GM12878 (cell line): ENCODE data around the gene ATXN1. TPM values are rescaled to one million over a fixed set of nuclear protein-coding genes. Genes with fewer than 3 reads are reported as not detected.
"Not testable (repeated sequence)": the region's sequence is repeated elsewhere in the genome, so short reads cannot be mapped to it uniquely, and the experiment has no call there.

ENCODE experiments used
- ATAC-seq: fragments of 200-7000 bp; cut with Tn5 transposase; 3 replicates; pipeline ENCODE4 v1.9.1; 2020; ENCODE audit warnings: mild to moderate bottlenecking, moderate library complexity
- BruUV-seq: library from RNA; stranded (reverse); fragments of 400-500 nt; replicated peaks from 2 replicates; lab custom pipeline; 2021; lab: Mats Ljungman, UMichigan
- CTCF ChIA-PET: fragments of 300-600 bp; sonication (Branson Sonifier 250); formaldehyde crosslinking; extraction: SDS; loops from one replicate; lab custom pipeline; 2021; ENCODE audit warnings: inconsistent platforms; lab: Yijun Ruan, JAX
- POLR2A ChIA-PET: fragments of 350-600 bp; formaldehyde crosslinking; extraction: SDS; loops from one replicate; lab custom pipeline; 2021; ENCODE audit warnings: inconsistent platforms; lab: Charles Lee
- RAD21 ChIA-PET: fragments of 300-600 bp; sonication (Branson Sonifier 250); formaldehyde crosslinking; loops from one replicate; lab custom pipeline; 2023; ENCODE audit warnings: antibody characterized with exemption; ENCODE audit not compliant: unreplicated experiment; lab: Charles Lee
- SMC1A ChIA-PET: fragments of 300-600 bp; sonication (Branson Sonifier 250); formaldehyde crosslinking; loops from one replicate; lab custom pipeline; 2023; ENCODE audit not compliant: unreplicated experiment, uncharacterized antibody; lab: Charles Lee
- DNase-seq: peaks from one replicate; pipeline ENCODE4 v3.0.0-alpha.2; 2011; ENCODE audit warnings: low read depth, low spot score
- FAIRE-seq: peaks from 3 replicates; lab custom pipeline; 2011; peaks lifted over from hg19 to GRCh38; lab: Jason Lieb, UNC
- H2AFZ ChIP-seq: 2 replicates; pipeline ENCODE4 v1.6.0; 2011; ENCODE audit warnings: low read depth, low read length, control low read depth; ENCODE audit not compliant: control insufficient read depth
- H3K27ac ChIP-seq: 2 replicates; pipeline ENCODE4 v1.5.1; 2011; ENCODE audit warnings: control low read depth; ENCODE audit not compliant: control insufficient read depth, insufficient read depth
- H3K27me3 ChIP-seq, 2 experiments: replicated peaks in 1 of 2; 2 replicates each; pipeline versions ENCODE4 v1.6.0 to v1.6.1; 2011; ENCODE audit warnings: low read length in 1 of 2; ENCODE audit not compliant: control insufficient read depth in 2 of 2, insufficient read depth in 2 of 2
- H3K36me3 ChIP-seq, 2 experiments: 2 replicates each; pipeline ENCODE4 v1.5.1; 2011; ENCODE audit warnings: low read length in 1 of 2; ENCODE audit not compliant: control insufficient read depth in 2 of 2, insufficient read depth in 2 of 2
- H3K4me1 ChIP-seq: 2 replicates; pipeline ENCODE4 v1.6.1; 2011; ENCODE audit warnings: mild to moderate bottlenecking, low read length, moderate library complexity, mixed read lengths; ENCODE audit not compliant: control insufficient read depth, insufficient read depth
- H3K4me2 ChIP-seq: 2 replicates; pipeline ENCODE4 v1.6.0; 2011; ENCODE audit warnings: control low read depth; ENCODE audit not compliant: control insufficient read depth, insufficient read depth
- H3K4me3 ChIP-seq: fragments of 200-600 bp; sonication (generic); 2 replicates; pipeline ENCODE4 v1.5.1; 2016
- H3K79me2 ChIP-seq: 2 replicates; pipeline ENCODE4 v1.6.0; 2011; ENCODE audit warnings: low read length; ENCODE audit not compliant: control insufficient read depth, insufficient read depth
- H3K9ac ChIP-seq: 2 replicates; pipeline ENCODE4 v1.8.0; 2011; ENCODE audit warnings: low read length, control low read depth, mixed read lengths; ENCODE audit not compliant: control insufficient read depth, insufficient read depth
- H3K9me3 ChIP-seq: replicated peaks from 3 replicates; pipeline ENCODE4 v1.5.1; 2011; ENCODE audit warnings: mild to moderate bottlenecking, low read length; ENCODE audit not compliant: control insufficient read depth, insufficient read depth
- H4K20me1 ChIP-seq: 2 replicates; pipeline ENCODE4 v1.6.0; 2011; ENCODE audit not compliant: control insufficient read depth, insufficient read depth
- FOXK2 ChIP-seq: fragments of 450-650 bp; IDR thresholded peaks from 2 replicates; pipeline ENCODE4 v1.6.1; 2017; ENCODE audit warnings: mild to moderate bottlenecking, moderate library complexity
- GABPA ChIP-seq: IDR thresholded peaks from 2 replicates; pipeline ENCODE4 v1.6.1; 2014; ENCODE audit warnings: antibody characterized with exemption, low read depth, mild to moderate bottlenecking, inconsistent platforms
- HDGF ChIP-seq: fragments of 450-650 bp; IDR thresholded peaks from 2 replicates; pipeline ENCODE4 v1.6.1; 2016; ENCODE audit warnings: antibody characterized with exemption
- MEF2A ChIP-seq: IDR thresholded peaks from 2 replicates; pipeline ENCODE4 v1.6.1; 2011; ENCODE audit warnings: low read depth, mild to moderate bottlenecking, low read length, moderate library complexity; ENCODE audit not compliant: insufficient read depth
- NFYA ChIP-seq: IDR thresholded peaks from 2 replicates; pipeline ENCODE4 v1.6.1; 2011; ENCODE audit warnings: low read depth, mild to moderate bottlenecking, low read length, improper control_type of control experiment, borderline replicate concordance
- ZBTB4 ChIP-seq: fragments of 450-650 bp; formaldehyde crosslinking; IDR thresholded peaks from 2 replicates; pipeline ENCODE4 v1.4.0; 2022; ENCODE audit warnings: mild to moderate bottlenecking, moderate library complexity
- WGBS: methylation state at CpG from one replicate; pipeline ENCODE4 v1.1.6; 2016; ENCODE audit warnings: low lambda C conversion rate; ENCODE audit not compliant: insufficient replicate concordance, insufficient coverage; ENCODE audit errors: missing lambda C conversion rate; 5-methylcytosine and 5-hydroxymethylcytosine counted together
- in situ Hi-C: fragments of 300-500 bp; cut with MboI; formaldehyde crosslinking; loops from 9 replicates; pipeline ENCODE4 v1.14.3; 2018; ENCODE audit warnings: mixed read lengths
- intact Hi-C: fragments of 100-400 bp; cut with micrococcal nuclease; formaldehyde crosslinking; loops from one replicate; pipeline ENCODE4 v1.14.2; 2022; ENCODE audit not compliant: unreplicated experiment
- polyA plus RNA-seq, 11 experiments: library from polyadenylated mRNA; depleted of rRNA in 4 of 11; unstranded in 6 of 11; stranded (reverse) in 5 of 11; fragments of >200 nt; fragmentation: Nextera tagmentation in 4 of 11; fragmentation: Illumina TruSeq in 1 of 11; extraction: Ambion mirVana in 4 of 11; extraction: Trizol in 1 of 11; gene quantifications; 1 replicate in 1 of 11; 2 replicates in 10 of 11; pipeline versions ENCODE4 v1.2.1 to v1.2.3, GENCODE V29; 2011 to 2016; ENCODE audit warnings: inconsistent platforms in 2 of 11, missing spikeins in 2 of 11, low read depth in 1 of 11
- total RNA-seq, 4 experiments: library from RNA; depleted of rRNA in 3 of 4; stranded (reverse); fragments of >200 nt in 3 of 4; fragmentation: Illumina TruSeq in 1 of 4; extraction: Trizol in 1 of 4; gene quantifications; 2 replicates each; pipeline versions ENCODE4 v1.2.1 to v1.2.3, GENCODE V29; 2013 to 2021
- TF ChIP-seq, protein P1 (sequence below): fragments of 150-350 bp; IDR thresholded peaks from 2 replicates; pipeline ENCODE4 v1.6.1; 2014; ENCODE audit warnings: mild to moderate bottlenecking, low read depth, low read length

ATXN1 gene
- total and polyA plus RNA-seq, 10 of the 15 experiments (the other 5 are each of a cell fraction or from before 2014, with no cell fraction given), result 12.2 to 51.2 (median 20.5) TPM

- ChIA-PET CTCF (no interaction called here), RAD21 (no interaction called here), POLR2A (no interaction called here), SMC1A (no interaction called here)
- H2AFZ ChIP-seq, result no peak overlapping the region
- no TSS peak for BruUV-seq
- H4K20me1 ChIP-seq, result no peaks in the 10 kb centered on the region
- H3K4me2 ChIP-seq, result no peak overlapping the region
- in situ Hi-C loops, result no loop called here
- H3K9me3 ChIP-seq, result no peaks in the 10 kb centered on the region; the same call in 2 of the 3 replicates
- no peak for DNase-seq
- intact Hi-C loops, result no loop called here
- no peaks in the 10 kb centered on the region for H3K79me2 ChIP-seq
- TF ChIP-seq FOXK2 (no peak), HDGF (no peak), MEF2A (no peak), NFYA (no peak), ZBTB4 (no peak), GABPA (no peak)
- TF ChIP-seq, protein P1, sequence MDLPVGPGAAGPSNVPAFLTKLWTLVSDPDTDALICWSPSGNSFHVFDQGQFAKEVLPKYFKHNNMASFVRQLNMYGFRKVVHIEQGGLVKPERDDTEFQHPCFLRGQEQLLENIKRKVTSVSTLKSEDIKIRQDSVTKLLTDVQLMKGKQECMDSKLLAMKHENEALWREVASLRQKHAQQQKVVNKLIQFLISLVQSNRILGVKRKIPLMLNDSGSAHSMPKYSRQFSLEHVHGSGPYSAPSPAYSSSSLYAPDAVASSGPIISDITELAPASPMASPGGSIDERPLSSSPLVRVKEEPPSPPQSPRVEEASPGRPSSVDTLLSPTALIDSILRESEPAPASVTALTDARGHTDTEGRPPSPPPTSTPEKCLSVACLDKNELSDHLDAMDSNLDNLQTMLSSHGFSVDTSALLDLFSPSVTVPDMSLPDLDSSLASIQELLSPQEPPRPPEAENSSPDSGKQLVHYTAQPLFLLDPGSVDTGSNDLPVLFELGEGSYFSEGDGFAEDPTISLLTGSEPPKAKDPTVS, result no peak
- no peak for FAIRE-seq
- no peaks in the 10 kb centered on the region for H3K4me1 ChIP-seq
- no peak overlapping the region for H3K9ac ChIP-seq
- H3K36me3 ChIP-seq, result no peaks in the 10 kb centered on the region
- H3K27me3 ChIP-seq, result no peaks in the 10 kb centered on the region
- no peak overlapping the region for H3K4me3 ChIP-seq
- no peak for ATAC-seq
- H3K27ac ChIP-seq, result no peak overlapping the region
Measured at GRCh38 chr6:16785496-16785895, 24.2 kb upstream of the ATXN1 start.

DNA sequence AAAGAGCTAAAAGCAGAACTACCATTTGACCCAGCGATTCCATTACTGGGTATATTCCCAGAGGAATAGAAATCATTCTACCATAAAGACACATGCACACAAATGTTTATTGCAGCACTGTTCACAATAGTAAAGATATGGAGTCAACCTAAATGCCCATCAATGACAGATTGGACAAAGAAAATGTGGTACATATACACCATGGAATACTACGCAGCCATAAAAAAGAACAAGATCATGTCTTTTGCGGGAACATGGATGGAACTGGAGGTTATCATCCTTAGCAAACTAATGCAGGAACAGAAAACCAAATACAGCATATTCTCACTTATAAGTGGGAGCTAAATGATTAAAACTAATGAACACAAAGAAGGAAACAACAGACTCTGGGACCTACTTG is 23.7 kb upstream of the ATXN1 start:
- H3K9me3 ChIP-seq, H4K20me1 ChIP-seq, H3K4me3 ChIP-seq, intact Hi-C loops, H3K27ac ChIP-seq, H3K4me2 ChIP-seq, H3K36me3 ChIP-seq, H3K79me2 ChIP-seq, CTCF ChIA-PET, BruUV-seq, H2AFZ ChIP-seq, ATAC-seq, H3K4me1 ChIP-seq, DNase-seq, FAIRE-seq, H3K9ac ChIP-seq, RAD21 ChIA-PET, H3K27me3 ChIP-seq, in situ Hi-C loops: not testable (repeated sequence)
- 35% methylated on average over 3 of the region's 3 CpGs for WGBS
- POLR2A ChIA-PET, result interaction anchor here (0.6 kb wide), 1 partner anchor 53 kb away, joined by 9 read pairs; no protein-coding TSS in a partner anchor
- SMC1A ChIA-PET, result interaction anchor here (0.7 to 1.2 kb wide), 2 partner anchors 8 to 22 kb away, joined by 3 to 4 read pairs; no protein-coding TSS in a partner anchor
